Lung (tissue), 12 donors: ENCODE data around the gene PTGES2. TPM values are rescaled to one million over a fixed set of nuclear protein-coding genes. Genes with fewer than 3 reads are reported as not detected.
"Not testable (repeated sequence)": the region's sequence is repeated elsewhere in the genome, so short reads cannot be mapped to it uniquely, and the experiment has no call there.

Experiments
- ATAC-seq: fragments of 200-7000 bp; cut with Tn5 transposase; one replicate; pipeline ENCODE4 v1.9.1; 2020; ENCODE audit warnings: moderate number of reproducible peaks; ENCODE audit not compliant: insufficient read depth, low FRiP score
- DNase-seq, 3 donors: peaks; one replicate each; pipeline ENCODE4 v3.0.0-alpha.2; 2013 to 2017
- H3K27ac ChIP-seq, 2 donors: one replicate each; pipeline ENCODE4 v1.5.1; 2013; ENCODE audit warnings: mild to moderate bottlenecking in 2 of 2, moderate library complexity in 2 of 2, control low read depth in 1 of 2, inconsistent platforms in 1 of 2, low read depth in 1 of 2, low read length in 1 of 2
- H3K27me3 ChIP-seq, 3 donors: one replicate each; pipeline ENCODE4 v1.5.1; 2013; ENCODE audit warnings: low read length in 2 of 3; ENCODE audit not compliant: control insufficient read depth in 3 of 3, insufficient read depth in 3 of 3
- H3K36me3 ChIP-seq, 4 donors: one replicate each; pipeline ENCODE4 v1.5.1; 2013; ENCODE audit warnings: low read length in 4 of 4, mild to moderate bottlenecking in 1 of 4, moderate library complexity in 1 of 4; ENCODE audit not compliant: control insufficient read depth in 4 of 4, insufficient read depth in 4 of 4
- H3K4me1 ChIP-seq, 5 donors: one replicate each; pipeline ENCODE4 v1.5.1; 2013; ENCODE audit warnings: low read length in 5 of 5, mild to moderate bottlenecking in 2 of 5, moderate library complexity in 1 of 5; ENCODE audit not compliant: control insufficient read depth in 5 of 5, insufficient read depth in 5 of 5
- H3K4me3 ChIP-seq: one replicate; pipeline ENCODE4 v1.5.1; 2013; ENCODE audit warnings: mild to moderate bottlenecking, control low read depth, moderate library complexity
- H3K9ac ChIP-seq, 2 donors: one replicate each; pipeline ENCODE4 v1.5.1; 2013; ENCODE audit warnings: low read length in 2 of 2, control low read depth in 1 of 2; ENCODE audit not compliant: insufficient read depth in 1 of 2
- H3K9me3 ChIP-seq, 4 donors: one replicate each; pipeline ENCODE4 v1.5.1; 2013; ENCODE audit warnings: low read length in 3 of 4, mild to moderate bottlenecking in 1 of 4, moderate library complexity in 1 of 4; ENCODE audit not compliant: control insufficient read depth in 4 of 4, insufficient read depth in 3 of 4
- CTCF ChIP-seq: IDR thresholded peaks from 2 replicates; pipeline ENCODE4 v1.5.1; 2012; ENCODE audit warnings: mild to moderate bottlenecking; ENCODE audit errors: control extremely low read depth, extremely low read depth
- WGBS, 2 donors: extraction: QIAGEN DNeasy Blood & Tissue Kit; methylation state at CpG; one replicate each; pipeline ENCODE4 v1.1.7; 2013; 5-methylcytosine and 5-hydroxymethylcytosine counted together
- polyA plus RNA-seq, 2 donors: library from polyadenylated mRNA; stranded (reverse); fragments of 200-250 nt; gene quantifications; one replicate each; pipeline ENCODE4 v1.2.1, GENCODE V29; 2013
- total RNA-seq, 2 donors: library from RNA; depleted of rRNA in 1 of 2; stranded (reverse); fragments of >200 nt in 1 of 2; gene quantifications; one replicate each; pipeline ENCODE4 v1.2.1, GENCODE V29; 2014 to 2021
- donor health status: control.
- donor health status: control.
- donor health status: Bipolar disorder and iron deficiency.
- donor health status: healthy.
- donor health status: DM: yes; HTN: yes; CAD: no.

The PTGES2 gene
- total and polyA plus RNA-seq, 4 donors = 42.0 to 66.8 (median 54.7) TPM

GRCh38 chr9:128072144-128073021 lies 55.1 kb downstream of the PTGES2 start:
- Histone ChIP-seq H3K9ac (peak overlapping the region in 1 of 2 donors; percentile 80), H3K4me3 (no peak overlapping the region), H3K36me3 (no peaks in the 10 kb centered on the region), H3K4me1 (peaks cover 14 to 35% (median 17%) of the 10 kb centered on the region in 5 donors), H3K27me3 (no peaks in the 10 kb centered on the region), H3K9me3 (no peaks in the 10 kb centered on the region), H3K27ac (peak overlapping the region; percentile 28 to 87)
- 3 to 4% methylated on average over 5 of the region's 5 CpGs for WGBS, 2 donors
- ATAC-seq = no peak
- no peak for TF ChIP-seq CTCF
- peak; percentile 87 to 94 (median 90) for DNase-seq

- H3K9me3 ChIP-seq, H3K4me3 ChIP-seq, ATAC-seq, DNase-seq, H3K27me3 ChIP-seq, H3K36me3 ChIP-seq: not testable (repeated sequence)
- 79 to 86% methylated on average over 12 of the region's 12 CpGs for WGBS, 2 donors
- Histone ChIP-seq H3K9ac (peak overlapping the region in 1 of 2 donors; percentile 80), H3K27ac (peak overlapping the region; percentile 28 to 73), H3K4me1 (peaks cover 16 to 40% (median 19%) of the 10 kb centered on the region in 5 donors)
Measured at GRCh38 chr9:128071475-128071874, 56.1 kb downstream of the PTGES2 start.

- H3K36me3 ChIP-seq = no peaks in the 10 kb centered on the region
- H3K27ac ChIP-seq = no peak overlapping the region
- no peak for DNase-seq
- WGBS, 2 donors = 64 to 74% methylated on average over 7 of the region's 7 CpGs
- H3K4me1 ChIP-seq = peaks cover 17 to 45% (median 23%) of the 10 kb centered on the region in 5 donors
- no peak overlapping the region for H3K4me3 ChIP-seq
- H3K9me3 ChIP-seq = no peaks in the 10 kb centered on the region
- ATAC-seq = no peak
- H3K27me3 ChIP-seq = no peaks in the 10 kb centered on the region
- no peak overlapping the region for H3K9ac ChIP-seq
- no peak for TF ChIP-seq CTCF
Measured at GRCh38 chr9:128070874-128071273, 56.7 kb downstream of the PTGES2 start.

Other genes starting within 250 kb of the PTGES2 start
- gene ST6GALNAC6, start 228.1 kb downstream of the PTGES2 start, total RNA-seq = 10 to 100 TPM; 28.3 to 51.9 TPM
- 10 to 100 TPM; 45.3 to 59.8 TPM for gene ST6GALNAC6, start 228.1 kb downstream of the PTGES2 start, polyA plus RNA-seq
- 10 to 100 TPM; 42.7 to 96.2 TPM for gene ST6GALNAC4, start 210.7 kb downstream of the PTGES2 start, total RNA-seq
- 10 to 100 TPM; 24.6 to 67.3 TPM for gene ST6GALNAC4, start 210.7 kb downstream of the PTGES2 start, polyA plus RNA-seq
- 1 to 10 TPM; 4.9 to 9.0 TPM for gene PIP5KL1, start 197.0 kb downstream of the PTGES2 start, total RNA-seq
- gene PIP5KL1, start 197.0 kb downstream of the PTGES2 start, polyA plus RNA-seq = 1 to 10 TPM; 2.0 to 4.9 TPM
- 10 to 100 TPM; 20.5 to 51.3 TPM for gene DPM2, start 189.9 kb downstream of the PTGES2 start, total RNA-seq
- gene DPM2, start 189.9 kb downstream of the PTGES2 start, polyA plus RNA-seq = 10 to 100 TPM; 50.8 to 51.1 TPM
- gene EEIG1, start 146.7 kb downstream of the PTGES2 start, total RNA-seq = 10 to 100 TPM; 49.6 to 66.5 TPM
- gene EEIG1, start 146.7 kb downstream of the PTGES2 start, polyA plus RNA-seq = 10 to 100 TPM; 13.4 to 15.8 TPM
- gene NAIF1, start 60.4 kb downstream of the PTGES2 start, total RNA-seq = 1 to 10 TPM; 7.2 to 9.4 TPM
- 1 to 10 TPM; 8.2 to 9.4 TPM for gene NAIF1, start 60.4 kb downstream of the PTGES2 start, polyA plus RNA-seq
- gene SLC25A25, start 59.5 kb downstream of the PTGES2 start, total RNA-seq = 10 to 100 TPM; 21.2 to 32.6 TPM
- 10 to 100 TPM; 10.5 to 27.9 TPM for gene SLC25A25, start 59.5 kb downstream of the PTGES2 start, polyA plus RNA-seq
- 100 to 1,000 TPM; 114 to 281 TPM for gene LCN2, start 21.7 kb upstream of the PTGES2 start, total RNA-seq
- gene LCN2, start 21.7 kb upstream of the PTGES2 start, polyA plus RNA-seq = 100 to 1,000 TPM; 309 to 842 TPM
- 10 to 100 TPM; 19.2 to 56.4 TPM for gene BBLN, start 32.5 kb upstream of the PTGES2 start, total RNA-seq
- gene BBLN, start 32.5 kb upstream of the PTGES2 start, polyA plus RNA-seq = 100 to 1,000 TPM in 1 of 2 donors, 10 to 100 TPM in 1; 66.7 to 138 TPM
- 10 to 100 TPM; 36.6 to 83.7 TPM for gene CIZ1, start 63.8 kb upstream of the PTGES2 start, total RNA-seq
- gene CIZ1, start 63.8 kb upstream of the PTGES2 start, polyA plus RNA-seq = 10 to 100 TPM; 43.3 to 57.6 TPM
- 10 to 100 TPM in 1 of 2 donors, 1 to 10 TPM in 1; 8.2 to 23.7 TPM for gene DNM1, start 75.7 kb upstream of the PTGES2 start, total RNA-seq
- gene DNM1, start 75.7 kb upstream of the PTGES2 start, polyA plus RNA-seq = 1 to 10 TPM; 1.2 to 3.9 TPM
- gene GOLGA2, start 148.3 kb upstream of the PTGES2 start, total RNA-seq = 100 to 1,000 TPM; 100 to 137 TPM
- 10 to 100 TPM; 56.0 to 79.4 TPM for gene GOLGA2, start 148.3 kb upstream of the PTGES2 start, polyA plus RNA-seq
- gene SWI5, start 148.5 kb upstream of the PTGES2 start, total RNA-seq = 10 to 100 TPM; 19.6 to 28.4 TPM
- 10 to 100 TPM; 22.8 to 23.6 TPM for gene SWI5, start 148.5 kb upstream of the PTGES2 start, polyA plus RNA-seq
- 10 to 100 TPM; 17.2 to 28.9 TPM for gene TRUB2, start 194.7 kb upstream of the PTGES2 start, total RNA-seq
- gene TRUB2, start 194.7 kb upstream of the PTGES2 start, polyA plus RNA-seq = 10 to 100 TPM; 14.6 to 17.1 TPM
- 10 to 100 TPM; 32.4 to 63.8 TPM for gene COQ4, start 195.1 kb upstream of the PTGES2 start, total RNA-seq
- gene COQ4, start 195.1 kb upstream of the PTGES2 start, polyA plus RNA-seq = 10 to 100 TPM; 40.8 to 57.5 TPM
- 10 to 100 TPM in 1 of 2 donors, 1 to 10 TPM in 1; 6.8 to 25.2 TPM for gene SLC27A4, start 212.8 kb upstream of the PTGES2 start, total RNA-seq
- 10 to 100 TPM; 23.3 to 29.7 TPM for gene SLC27A4, start 212.8 kb upstream of the PTGES2 start, polyA plus RNA-seq
- 10 to 100 TPM; 57.1 to 67.2 TPM for gene URM1, start 243.6 kb upstream of the PTGES2 start, total RNA-seq
- gene URM1, start 243.6 kb upstream of the PTGES2 start, polyA plus RNA-seq = 10 to 100 TPM; 35.1 to 65.6 TPM